ENCODE measurements around the gene PHF21A. TPM values are rescaled to one million over a fixed set of nuclear protein-coding genes. Genes with fewer than 3 reads are reported as not detected.

PHF21A gene
- total RNA-seq, 1 experiment from 2014 or later, result 29.4 TPM

GRCh38 chr11:45899448-45900174, 221.6 kb downstream of the PHF21A start (continued):
- TF ChIP-seq ZBTB43 (CRISPR knock-in tag; IDR thresholded peaks at IDR 0.05) (no peak), EMX1 (CRISPR knock-in tag; IDR thresholded peaks at IDR 0.05) (no peak), AR (CRISPR knock-in tag; IDR thresholded peaks at IDR 0.05) (no peak), PRRX2 (CRISPR knock-in tag; IDR thresholded peaks at IDR 0.05) (no peak), CREM (CRISPR knock-in tag; IDR thresholded peaks at IDR 0.05) (no peak; the same call in 1 of the 2 replicates), GTF2I (CRISPR knock-in tag; conservative IDR thresholded peaks at IDR 0.05) (no peak), HMGA2 (CRISPR knock-in tag; IDR thresholded peaks at IDR 0.05) (no peak), ARID4B (CRISPR knock-in tag; IDR thresholded peaks at IDR 0.05; ENCODE audit: borderline replicate concordance) (peak; percentile 67), IRF1 (CRISPR knock-in tag; IDR thresholded peaks at IDR 0.05) (no peak), STAT6 (CRISPR knock-in tag; conservative IDR thresholded peaks at IDR 0.05; ENCODE audit: low read depth) (no peak), ERG (CRISPR knock-in tag; IDR thresholded peaks at IDR 0.05) (no peak), ZNF121 (CRISPR knock-in tag; IDR thresholded peaks at IDR 0.05) (no peak), RORB (CRISPR knock-in tag; IDR thresholded peaks at IDR 0.05) (no peak), ATF3 (CRISPR knock-in tag; conservative IDR thresholded peaks at IDR 0.05) (peak; percentile 14; the same call in 1 of the 2 replicates), ZNF423 (CRISPR knock-in tag; IDR thresholded peaks at IDR 0.05) (no peak), E2F4 (CRISPR knock-in tag; IDR thresholded peaks at IDR 0.05; ENCODE audit: borderline replicate concordance, low read depth) (no peak), ZNF219 (CRISPR knock-in tag; IDR thresholded peaks at IDR 0.05; ENCODE audit: borderline replicate concordance) (no peak), FOXP1 (CRISPR knock-in tag; IDR thresholded peaks at IDR 0.05; ENCODE audit: borderline replicate concordance) (peak; percentile 77; the same call in 1 of the 2 replicates), FOXK1 (CRISPR knock-in tag; IDR thresholded peaks at IDR 0.05) (no peak; the same call in 1 of the 2 replicates), RELA (CRISPR knock-in tag; IDR thresholded peaks at IDR 0.05; ENCODE audit: borderline replicate concordance) (no peak), E2F5 (CRISPR knock-in tag; IDR thresholded peaks at IDR 0.05) (peak; percentile 37; the same call in 1 of the 2 replicates), MAX (CRISPR knock-in tag; IDR thresholded peaks at IDR 0.05) (no peak; the same call in 1 of the 2 replicates)

All from WTC11 (cell line).